SJSA1 (cell line): ENCODE data around the gene PGA5. TPM values are rescaled to one million over a fixed set of nuclear protein-coding genes. Genes with fewer than 3 reads are reported as not detected.
A peak's percentile ranks its signal among the peaks of the same experiment; 100 is the strongest.
"Not testable (repeated sequence)": the region's sequence is repeated elsewhere in the genome, so short reads cannot be mapped to it uniquely, and the experiment has no call there.

ENCODE experiments used
- DNase-seq, 2 experiments: peaks; one replicate each; pipeline ENCODE4 v3.0.0-alpha.2; 2015 to 2020; ENCODE audit warnings: low spot score in 2 of 2, low read depth in 1 of 2
- H3K27ac ChIP-seq: fragments of 250-450 bp; sonication (Bioruptor Pico); 2 replicates; pipeline ENCODE4 v1.5.1; 2020; ENCODE audit warnings: mild to moderate bottlenecking, moderate library complexity
- H3K27me3 ChIP-seq: fragments of 250-450 bp; sonication (Bioruptor Pico); replicated peaks from 2 replicates; pipeline ENCODE4 v1.5.1; 2020; ENCODE audit warnings: mild to moderate bottlenecking, moderate library complexity
- H3K36me3 ChIP-seq: fragments of 250-450 bp; sonication (Bioruptor Pico); 2 replicates; pipeline ENCODE4 v1.5.1; 2020; ENCODE audit warnings: mild to moderate bottlenecking
- H3K4me1 ChIP-seq: fragments of 250-450 bp; sonication (Bioruptor Pico); replicated peaks from 2 replicates; pipeline ENCODE4 v1.6.1; 2021; ENCODE audit warnings: mild to moderate bottlenecking
- H3K4me3 ChIP-seq: fragments of 250-450 bp; sonication (Bioruptor Pico); 2 replicates; pipeline ENCODE4 v1.5.1; 2020; ENCODE audit warnings: mild to moderate bottlenecking
- H3K9me3 ChIP-seq: fragments of 250-450 bp; sonication (Bioruptor Pico); replicated peaks from 2 replicates; pipeline ENCODE4 v1.5.1; 2020; ENCODE audit warnings: mild to moderate bottlenecking
- total RNA-seq: library from RNA; depleted of rRNA; stranded (reverse); fragments of >200 nt; shearing (Covaris generic); gene quantifications from 2 replicates; pipeline ENCODE4 v1.2.3, GENCODE V29; 2014

The PGA5 gene
- total RNA-seq, 1 experiment from 2014 or later, result not detected

GRCh38 chr11:61241526-61241925, 551 bp downstream of the PGA5 start:
- not testable (repeated sequence) for H3K27me3 ChIP-seq, H3K4me3 ChIP-seq, DNase-seq, H3K4me1 ChIP-seq, H3K27ac ChIP-seq, H3K9me3 ChIP-seq, H3K36me3 ChIP-seq

DNA sequence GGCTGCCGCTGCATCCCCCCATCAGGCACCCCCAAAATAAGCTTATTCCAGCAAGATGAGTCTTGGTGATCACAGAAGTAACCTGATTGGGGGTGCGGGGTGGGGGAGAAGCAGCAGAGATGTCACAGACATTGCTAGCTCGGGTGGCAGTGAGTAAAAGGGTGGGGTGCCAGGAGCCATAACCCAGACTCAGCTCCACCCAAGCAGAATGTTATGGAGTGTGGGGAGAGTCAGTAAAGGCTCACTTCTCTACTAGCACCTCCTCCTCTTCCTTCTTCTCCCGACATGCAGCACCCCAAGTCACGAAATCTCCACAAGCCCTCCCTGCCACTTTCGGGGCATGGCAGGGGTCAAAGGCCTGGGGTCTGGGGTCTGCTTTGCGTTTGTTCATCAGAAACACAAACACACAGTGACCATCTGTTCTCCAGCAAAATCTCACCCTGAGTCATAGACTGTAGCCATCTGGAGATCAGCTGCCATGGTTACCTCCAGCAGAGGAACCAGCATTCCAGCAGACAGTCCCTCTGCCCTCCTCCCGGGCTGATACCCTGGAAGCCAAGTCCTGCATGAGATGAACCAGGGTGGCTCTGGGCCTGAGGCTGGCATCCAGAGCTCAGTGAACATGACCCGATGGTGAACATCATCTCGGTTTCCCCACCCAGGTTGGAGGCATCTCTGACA, 4.4 kb downstream of the PGA5 start:
- not testable (repeated sequence) for H3K27me3 ChIP-seq, H3K4me1 ChIP-seq, H3K9me3 ChIP-seq, H3K27ac ChIP-seq, DNase-seq, H3K36me3 ChIP-seq, H3K4me3 ChIP-seq

- not testable (repeated sequence) for H3K36me3 ChIP-seq, H3K9me3 ChIP-seq, H3K27ac ChIP-seq, H3K4me1 ChIP-seq, H3K4me3 ChIP-seq, DNase-seq
- peaks cover 15% of the 10 kb centered on the region; the same call in 1 of the 2 replicates for H3K27me3 ChIP-seq
Observed at GRCh38 chr11:61248071-61248470, 7.1 kb downstream of the PGA5 start.

- H3K9me3 ChIP-seq, DNase-seq, H3K4me1 ChIP-seq, H3K27ac ChIP-seq, H3K4me3 ChIP-seq, H3K36me3 ChIP-seq: not testable (repeated sequence)
- peaks cover 20% of the 10 kb centered on the region for H3K27me3 ChIP-seq
Observed at GRCh38 chr11:61249201-61249600, 8.2 kb downstream of the PGA5 start.

- not testable (repeated sequence) for H3K9me3 ChIP-seq, H3K36me3 ChIP-seq, DNase-seq, H3K27ac ChIP-seq, H3K4me1 ChIP-seq, H3K4me3 ChIP-seq
- H3K27me3 ChIP-seq, result peaks cover 20% of the 10 kb centered on the region
Observed at GRCh38 chr11:61250796-61251765, 10.1 kb downstream of the PGA5 start.

GRCh38 chr11:61252332-61252731, 11.4 kb downstream of the PGA5 start:
- not testable (repeated sequence) for H3K4me3 ChIP-seq, DNase-seq, H3K36me3 ChIP-seq, H3K27ac ChIP-seq, H3K9me3 ChIP-seq, H3K4me1 ChIP-seq
- H3K27me3 ChIP-seq, result peaks cover 12% of the 10 kb centered on the region

DNA sequence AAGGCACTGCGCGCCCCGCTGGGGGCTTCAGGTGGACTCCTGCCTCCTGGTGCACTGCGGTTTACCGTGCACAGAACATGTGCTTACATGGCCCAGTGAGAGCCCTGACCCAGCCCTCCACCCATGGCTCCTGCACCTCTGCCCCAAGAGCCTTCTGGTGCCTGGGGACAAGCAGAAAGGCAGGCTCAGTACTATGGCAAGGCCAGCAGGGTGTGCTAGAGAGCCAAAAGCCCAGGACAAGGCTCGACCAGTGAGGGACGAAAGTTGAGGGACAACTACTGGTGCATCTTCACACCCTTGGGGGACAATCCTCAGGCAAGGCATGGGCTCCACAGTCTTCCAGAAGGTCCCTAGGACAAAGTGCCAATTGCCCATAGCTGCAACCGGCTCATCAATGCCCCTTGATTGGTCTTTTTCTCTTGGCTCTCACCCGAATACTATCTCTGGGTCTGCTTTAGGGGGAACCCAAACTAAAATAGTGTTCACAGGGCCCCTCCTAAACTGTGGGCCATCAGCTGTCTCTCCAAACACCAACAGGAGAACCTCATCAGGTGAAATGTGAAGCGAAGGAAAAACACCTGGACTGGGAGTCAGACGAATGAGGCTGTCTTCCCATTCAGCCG, 13.5 kb downstream of the PGA5 start:
- Histone ChIP-seq H3K27me3 (peaks cover 12% of the 10 kb centered on the region), H3K9me3 (no peaks in the 10 kb centered on the region), H3K4me3 (no peak overlapping the region), H3K27ac (no peak overlapping the region), H3K4me1 (no peaks in the 10 kb centered on the region), H3K36me3 (no peaks in the 10 kb centered on the region)
- DNase-seq, result peak; percentile 60 to 81

DNA sequence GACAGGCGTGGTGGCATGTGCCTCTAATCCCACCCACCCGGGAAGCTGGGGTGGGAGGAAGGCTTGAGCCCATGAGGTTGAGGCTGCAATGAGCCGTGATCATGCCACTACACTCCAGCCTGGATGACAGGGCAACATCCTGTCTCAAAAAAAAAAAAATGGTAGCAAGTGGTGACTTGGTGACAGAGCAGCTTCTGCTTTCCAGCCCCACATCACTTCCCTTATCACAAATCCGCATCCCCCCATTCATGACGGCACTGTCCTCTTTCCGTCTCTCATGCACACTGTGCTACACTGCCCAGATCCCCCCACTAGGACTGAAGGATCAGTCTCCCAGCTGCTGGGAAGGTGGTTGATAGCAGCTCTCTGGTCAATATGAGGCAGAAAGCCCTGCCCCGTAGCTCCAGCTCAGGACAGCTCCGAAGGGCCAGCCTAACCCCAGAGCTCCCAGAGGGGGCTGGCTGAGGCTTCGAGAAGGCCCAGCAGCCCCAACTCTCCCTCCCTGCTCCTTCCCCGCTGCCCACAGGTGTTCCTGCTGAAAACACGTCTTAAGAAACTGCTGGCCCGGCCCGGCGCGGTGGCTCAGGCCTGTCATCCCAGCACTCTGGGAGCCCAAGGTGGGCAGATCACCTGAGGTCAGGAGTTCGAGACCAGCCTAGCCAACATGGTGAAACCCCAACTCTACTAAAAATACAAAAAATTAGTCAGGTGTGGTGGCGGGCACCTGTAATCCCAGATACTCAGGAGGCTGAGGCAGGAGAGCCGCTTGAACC, 15.9 kb downstream of the PGA5 start:
- Histone ChIP-seq H3K27ac (no peak overlapping the region), H3K36me3 (no peaks in the 10 kb centered on the region), H3K4me1 (no peaks in the 10 kb centered on the region), H3K4me3 (no peak overlapping the region), H3K9me3 (no peaks in the 10 kb centered on the region), H3K27me3 (peaks cover 15% of the 10 kb centered on the region)
- no peak for DNase-seq

GRCh38 chr11:61258546-61258945, 17.6 kb downstream of the PGA5 start:
- H3K4me1 ChIP-seq, result no peaks in the 10 kb centered on the region
- DNase-seq, result no peak
- H3K36me3 ChIP-seq, result no peaks in the 10 kb centered on the region
- peaks cover 6% of the 10 kb centered on the region for H3K27me3 ChIP-seq
- no peaks in the 10 kb centered on the region for H3K9me3 ChIP-seq
- H3K27ac ChIP-seq, result no peak overlapping the region
- no peak overlapping the region for H3K4me3 ChIP-seq

DNA sequence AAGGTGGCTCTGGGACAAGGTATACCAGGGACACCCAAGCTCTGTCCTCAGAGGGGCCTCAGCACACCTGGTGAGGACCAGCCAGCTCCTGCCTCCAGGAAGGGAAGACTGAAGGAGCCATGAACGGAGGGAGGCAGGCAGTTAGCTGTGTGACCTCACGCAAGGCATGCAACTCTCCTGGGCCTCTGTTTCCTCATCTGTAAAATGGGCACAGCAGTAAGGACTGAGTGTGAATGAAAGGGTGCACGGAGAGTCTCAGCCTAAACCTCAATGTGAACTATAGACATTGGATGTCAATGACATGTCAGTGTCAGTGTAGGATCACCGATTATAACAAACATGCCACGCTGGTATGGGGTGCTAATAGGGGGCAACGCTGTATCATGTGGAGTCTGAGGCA, 18.4 kb downstream of the PGA5 start:
- Histone ChIP-seq H3K27me3 (peaks cover 6% of the 10 kb centered on the region), H3K36me3 (no peaks in the 10 kb centered on the region), H3K9me3 (no peaks in the 10 kb centered on the region), H3K4me1 (no peaks in the 10 kb centered on the region), H3K27ac (no peak overlapping the region), H3K4me3 (no peak overlapping the region)
- DNase-seq, result no peak

GRCh38 chr11:61264371-61264770, 23.4 kb downstream of the PGA5 start:
- no peaks in the 10 kb centered on the region for H3K9me3 ChIP-seq
- H3K27me3 ChIP-seq, result peaks cover 6% of the 10 kb centered on the region; the same call in 1 of the 2 replicates
- no peak overlapping the region for H3K4me3 ChIP-seq
- no peak for DNase-seq
- no peak overlapping the region for H3K27ac ChIP-seq
- no peaks in the 10 kb centered on the region for H3K36me3 ChIP-seq
- no peaks in the 10 kb centered on the region; the same call in 1 of the 2 replicates for H3K4me1 ChIP-seq

GRCh38 chr11:61264795-61265194, 23.8 kb downstream of the PGA5 start:
- Histone ChIP-seq H3K4me1 (no peaks in the 10 kb centered on the region; the same call in 1 of the 2 replicates), H3K4me3 (no peak overlapping the region), H3K9me3 (no peaks in the 10 kb centered on the region), H3K27ac (no peak overlapping the region), H3K27me3 (peaks cover 6% of the 10 kb centered on the region; the same call in 1 of the 2 replicates), H3K36me3 (no peaks in the 10 kb centered on the region)
- DNase-seq, result no peak

DNA sequence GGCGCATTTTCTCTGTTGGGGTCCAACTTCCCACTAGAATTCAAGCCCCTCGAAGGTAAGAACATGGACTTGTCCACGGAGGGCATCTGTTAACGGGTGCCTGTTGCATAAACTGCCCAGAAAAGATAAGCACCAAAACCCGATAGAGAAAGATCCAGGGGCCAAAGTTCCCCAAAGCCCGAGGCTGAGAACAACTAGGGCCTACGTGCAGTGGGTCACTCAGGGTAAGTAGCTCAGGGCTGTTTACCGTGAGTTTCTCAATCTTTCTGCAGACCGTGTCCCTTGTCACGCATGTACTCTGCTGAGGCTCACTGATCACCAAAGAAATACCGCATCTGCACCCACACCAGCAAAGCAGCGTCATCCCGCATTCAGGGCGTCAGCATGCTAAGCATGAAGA, 24.4 kb downstream of the PGA5 start:
- Histone ChIP-seq H3K9me3 (no peaks in the 10 kb centered on the region), H3K27me3 (peaks cover 6% of the 10 kb centered on the region; the same call in 1 of the 2 replicates), H3K4me3 (no peak overlapping the region), H3K4me1 (peaks cover 4% of the 10 kb centered on the region), H3K36me3 (no peaks in the 10 kb centered on the region), H3K27ac (no peak overlapping the region)
- no peak for DNase-seq
